GM23338 (cell line): ENCODE measurements around the gene BNIP2.

Experiments used
- EZH2 ChIP-seq: fragments of 200-600 bp; sonication (generic); IDR thresholded peaks from one replicate; pipeline ENCODE4 v1.8.0; 2017; ENCODE audit warnings: antibody characterized with exemption, mild to moderate bottlenecking, low read depth; ENCODE audit not compliant: unreplicated experiment
- EZH2phosphoT487 ChIP-seq: fragments of 200-600 bp; sonication (generic); IDR thresholded peaks from one replicate; pipeline ENCODE4 v1.8.1; 2018; ENCODE audit warnings: antibody characterized with exemption; ENCODE audit not compliant: unreplicated experiment
- NANOG ChIP-seq: IDR thresholded peaks from 2 replicates; pipeline ENCODE4 v1.6.1; 2016; ENCODE audit warnings: antibody characterized with exemption, borderline replicate concordance
- POLR2AphosphoS5 ChIP-seq: IDR thresholded peaks from 2 replicates; pipeline ENCODE4 v1.6.1; 2016; ENCODE audit warnings: antibody characterized with exemption, low read depth
- TF ChIP-seq, protein P1 (sequence below), 2 experiments: fragments of 200-600 bp in 1 of 2; sonication (generic) in 1 of 2; conservative IDR thresholded peaks; 2 replicates each; pipeline versions ENCODE4 v1.5.1 to v1.6.1; 2016 to 2017; ENCODE audit warnings: antibody characterized with exemption in 2 of 2, low read depth in 2 of 2, mild to moderate bottlenecking in 2 of 2, moderate library complexity in 1 of 2
- TF ChIP-seq, protein P2 (sequence below): IDR thresholded peaks from one replicate; pipeline ENCODE4 v1.6.1; 2018; ENCODE audit warnings: antibody characterized with exemption; ENCODE audit not compliant: unreplicated experiment

GRCh38 chr15:59657635-59658125 lies 31.4 kb downstream of the BNIP2 start:
- TF ChIP-seq, protein P1, sequence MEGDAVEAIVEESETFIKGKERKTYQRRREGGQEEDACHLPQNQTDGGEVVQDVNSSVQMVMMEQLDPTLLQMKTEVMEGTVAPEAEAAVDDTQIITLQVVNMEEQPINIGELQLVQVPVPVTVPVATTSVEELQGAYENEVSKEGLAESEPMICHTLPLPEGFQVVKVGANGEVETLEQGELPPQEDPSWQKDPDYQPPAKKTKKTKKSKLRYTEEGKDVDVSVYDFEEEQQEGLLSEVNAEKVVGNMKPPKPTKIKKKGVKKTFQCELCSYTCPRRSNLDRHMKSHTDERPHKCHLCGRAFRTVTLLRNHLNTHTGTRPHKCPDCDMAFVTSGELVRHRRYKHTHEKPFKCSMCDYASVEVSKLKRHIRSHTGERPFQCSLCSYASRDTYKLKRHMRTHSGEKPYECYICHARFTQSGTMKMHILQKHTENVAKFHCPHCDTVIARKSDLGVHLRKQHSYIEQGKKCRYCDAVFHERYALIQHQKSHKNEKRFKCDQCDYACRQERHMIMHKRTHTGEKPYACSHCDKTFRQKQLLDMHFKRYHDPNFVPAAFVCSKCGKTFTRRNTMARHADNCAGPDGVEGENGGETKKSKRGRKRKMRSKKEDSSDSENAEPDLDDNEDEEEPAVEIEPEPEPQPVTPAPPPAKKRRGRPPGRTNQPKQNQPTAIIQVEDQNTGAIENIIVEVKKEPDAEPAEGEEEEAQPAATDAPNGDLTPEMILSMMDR (conservative IDR thresholded peaks at IDR 0.05; ENCODE audit: low read depth in 2 of 2) = no peak
- TF ChIP-seq EZH2 (no peak), POLR2AphosphoS5 (no peak), NANOG (no peak), EZH2phosphoT487 (no peak)
- TF ChIP-seq, protein P2, sequence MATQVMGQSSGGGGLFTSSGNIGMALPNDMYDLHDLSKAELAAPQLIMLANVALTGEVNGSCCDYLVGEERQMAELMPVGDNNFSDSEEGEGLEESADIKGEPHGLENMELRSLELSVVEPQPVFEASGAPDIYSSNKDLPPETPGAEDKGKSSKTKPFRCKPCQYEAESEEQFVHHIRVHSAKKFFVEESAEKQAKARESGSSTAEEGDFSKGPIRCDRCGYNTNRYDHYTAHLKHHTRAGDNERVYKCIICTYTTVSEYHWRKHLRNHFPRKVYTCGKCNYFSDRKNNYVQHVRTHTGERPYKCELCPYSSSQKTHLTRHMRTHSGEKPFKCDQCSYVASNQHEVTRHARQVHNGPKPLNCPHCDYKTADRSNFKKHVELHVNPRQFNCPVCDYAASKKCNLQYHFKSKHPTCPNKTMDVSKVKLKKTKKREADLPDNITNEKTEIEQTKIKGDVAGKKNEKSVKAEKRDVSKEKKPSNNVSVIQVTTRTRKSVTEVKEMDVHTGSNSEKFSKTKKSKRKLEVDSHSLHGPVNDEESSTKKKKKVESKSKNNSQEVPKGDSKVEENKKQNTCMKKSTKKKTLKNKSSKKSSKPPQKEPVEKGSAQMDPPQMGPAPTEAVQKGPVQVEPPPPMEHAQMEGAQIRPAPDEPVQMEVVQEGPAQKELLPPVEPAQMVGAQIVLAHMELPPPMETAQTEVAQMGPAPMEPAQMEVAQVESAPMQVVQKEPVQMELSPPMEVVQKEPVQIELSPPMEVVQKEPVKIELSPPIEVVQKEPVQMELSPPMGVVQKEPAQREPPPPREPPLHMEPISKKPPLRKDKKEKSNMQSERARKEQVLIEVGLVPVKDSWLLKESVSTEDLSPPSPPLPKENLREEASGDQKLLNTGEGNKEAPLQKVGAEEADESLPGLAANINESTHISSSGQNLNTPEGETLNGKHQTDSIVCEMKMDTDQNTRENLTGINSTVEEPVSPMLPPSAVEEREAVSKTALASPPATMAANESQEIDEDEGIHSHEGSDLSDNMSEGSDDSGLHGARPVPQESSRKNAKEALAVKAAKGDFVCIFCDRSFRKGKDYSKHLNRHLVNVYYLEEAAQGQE = no peak
